Measurements from ENCODE around the gene ESRP2. TPM values are rescaled to one million over a fixed set of nuclear protein-coding genes. Genes with fewer than 3 reads are reported as not detected.

Gene ESRP2
- total RNA-seq, 1 donor from 2014 or later: 5.4 TPM

DNA sequence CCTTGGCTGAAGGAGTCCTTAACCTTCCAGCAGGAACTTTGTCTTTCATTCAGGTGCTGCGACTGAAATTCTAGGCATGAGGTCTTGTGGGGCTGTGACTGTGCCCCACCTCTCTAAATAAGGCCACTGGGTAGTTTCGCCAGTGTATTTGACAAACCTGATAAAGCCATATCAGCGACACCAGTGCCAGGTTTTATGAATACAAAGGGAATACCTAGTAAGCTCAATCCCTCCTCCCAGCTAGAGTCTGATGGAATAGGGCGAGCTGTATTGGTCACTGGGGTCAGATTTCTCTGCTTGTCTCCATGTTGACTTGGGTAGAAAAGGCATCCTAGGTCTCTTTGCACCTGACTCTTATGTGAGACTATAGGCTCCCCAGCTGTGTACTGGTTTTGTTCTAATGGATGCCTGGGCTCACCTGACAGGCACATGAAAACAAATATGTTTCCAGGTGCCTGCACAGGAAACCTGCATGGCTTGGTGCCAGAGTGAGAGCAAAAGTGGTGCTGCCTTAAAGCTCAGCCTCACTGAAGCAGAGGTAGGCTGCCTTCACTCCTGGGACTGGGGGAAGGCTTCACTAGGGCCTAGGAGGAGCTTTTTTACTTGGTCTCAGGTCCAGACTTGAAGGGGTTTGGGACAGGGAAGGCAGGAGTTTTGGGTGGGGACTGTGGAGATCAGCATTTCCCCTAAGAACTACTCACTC lies 36.7 kb upstream of the ESRP2 start:
- TF ChIP-seq CTCF (IDR thresholded peaks at IDR 0.05) (no peak), EZH2 (IDR thresholded peaks at IDR 0.05) (no peak), EZH2phosphoT487 (IDR thresholded peaks at IDR 0.05) (no peak)
- peak overlapping the region; percentile 33 for H3K27ac Mint-ChIP-seq
- no peaks in the 10 kb centered on the region for H3K27me3 Mint-ChIP-seq (ENCODE audit: insufficient read depth, low read depth)

GRCh38 chr16:68270353-68270752 lies 34.4 kb upstream of the ESRP2 start:
- Histone ChIP-seq H3K79me2 (ENCODE audit: low read depth) (peaks cover 32% of the 10 kb centered on the region), H3K27ac (no peak overlapping the region), H3F3A (ENCODE audit: low read depth) (peaks cover 11% of the 10 kb centered on the region), H2AFZ (replicated peaks) (no peak overlapping the region), H3K4me2 (no peak overlapping the region), H3K9me3 (ENCODE audit: low read depth) (no peaks in the 10 kb centered on the region), H3K4me1 (peaks cover 13% of the 10 kb centered on the region), H3K36me3 (no peaks in the 10 kb centered on the region), H3K9ac (no peak overlapping the region), H3K27me3 (peaks cover 6% of the 10 kb centered on the region), H4K20me1 (ENCODE audit: low read depth) (peaks cover 3% of the 10 kb centered on the region), H3K4me3 (no peak overlapping the region)
- Mint-ChIP-seq H3K36me3 (no peaks in the 10 kb centered on the region), H3K4me1 (peaks cover 26% of the 10 kb centered on the region), H3K27me3 (ENCODE audit: insufficient read depth, low read depth) (no peaks in the 10 kb centered on the region), H3K4me3 (no peak overlapping the region), H3K27ac (no peak overlapping the region), H3K9me3 (no peaks in the 10 kb centered on the region)
- no peak for DNase-seq (ENCODE audit: low spot score)
- TF ChIP-seq EZH2 (IDR thresholded peaks at IDR 0.05) (no peak), CTCF (IDR thresholded peaks at IDR 0.05) (no peak), EZH2phosphoT487 (IDR thresholded peaks at IDR 0.05) (no peak)

More for the DNA sequence above, 36.7 kb upstream of the ESRP2 start:
- Mint-ChIP-seq H3K36me3 (no peaks in the 10 kb centered on the region), H3K4me3 (no peak overlapping the region), H3K4me1 (peaks cover 13% of the 10 kb centered on the region), H3K9me3 (no peaks in the 10 kb centered on the region)
- Histone ChIP-seq H3K27me3 (no peaks in the 10 kb centered on the region), H4K20me1 (ENCODE audit: low read depth) (peaks cover 3% of the 10 kb centered on the region), H3K9me3 (ENCODE audit: low read depth) (no peaks in the 10 kb centered on the region), H3K4me2 (no peak overlapping the region), H3K4me1 (peaks cover 9% of the 10 kb centered on the region), H3K27ac (no peak overlapping the region), H3K36me3 (no peaks in the 10 kb centered on the region), H2AFZ (replicated peaks) (no peak overlapping the region), H3F3A (ENCODE audit: low read depth) (peaks cover 11% of the 10 kb centered on the region), H3K79me2 (ENCODE audit: low read depth) (peaks cover 14% of the 10 kb centered on the region), H3K9ac (no peak overlapping the region), H3K4me3 (no peak overlapping the region)
- DNase-seq (ENCODE audit: low spot score): no peak

DNA sequence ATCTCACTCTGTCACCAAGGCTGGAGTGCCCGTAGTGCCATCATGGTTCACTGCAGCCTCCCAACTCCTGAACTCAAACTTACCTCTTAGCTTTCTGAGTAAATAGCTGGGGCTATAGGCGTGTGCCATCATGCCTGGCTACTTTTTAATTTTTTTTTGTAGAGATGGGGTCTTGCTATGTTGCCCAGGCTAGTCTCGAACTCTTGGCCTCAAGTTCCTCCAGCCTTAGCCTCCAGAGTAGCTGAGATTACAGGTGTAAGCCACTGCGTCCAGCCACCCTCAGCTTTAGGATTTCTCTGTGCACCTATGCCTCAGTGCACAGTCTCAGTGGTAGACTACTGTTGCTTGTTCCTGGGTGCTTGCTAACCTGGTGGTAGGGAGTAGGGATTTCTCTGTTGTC lies 33.9 kb upstream of the ESRP2 start:
- Mint-ChIP-seq H3K27me3 (ENCODE audit: insufficient read depth, low read depth) (no peaks in the 10 kb centered on the region), H3K27ac (no peak overlapping the region), H3K4me3 (no peak overlapping the region), H3K36me3 (no peaks in the 10 kb centered on the region), H3K9me3 (no peaks in the 10 kb centered on the region), H3K4me1 (peaks cover 30% of the 10 kb centered on the region)
- peaks cover 32% of the 10 kb centered on the region for H3K79me2 ChIP-seq (ENCODE audit: low read depth)
- no peak overlapping the region for H3K27ac ChIP-seq
- no peak overlapping the region for H3K4me3 ChIP-seq
- peaks cover 17% of the 10 kb centered on the region for H3F3A ChIP-seq (ENCODE audit: low read depth)
- H2AFZ ChIP-seq (replicated peaks): no peak overlapping the region
- no peaks in the 10 kb centered on the region for H3K36me3 ChIP-seq
- peaks cover 3% of the 10 kb centered on the region for H4K20me1 ChIP-seq (ENCODE audit: low read depth)
- no peak overlapping the region for H3K9ac ChIP-seq
- no peak for DNase-seq (ENCODE audit: low spot score)
- H3K4me2 ChIP-seq: no peak overlapping the region
- TF ChIP-seq EZH2phosphoT487 (IDR thresholded peaks at IDR 0.05): no peak
- no peak for TF ChIP-seq CTCF (IDR thresholded peaks at IDR 0.05)
- TF ChIP-seq EZH2 (IDR thresholded peaks at IDR 0.05): no peak
- H3K4me1 ChIP-seq: peaks cover 13% of the 10 kb centered on the region
- H3K9me3 ChIP-seq (ENCODE audit: low read depth): no peaks in the 10 kb centered on the region
- H3K27me3 ChIP-seq: peaks cover 12% of the 10 kb centered on the region
